GM23248 (cell line): ENCODE measurements around the gene PHLDA3.

ENCODE experiments used
- EZH2 ChIP-seq: fragments of 200-600 bp; sonication (generic); IDR thresholded peaks from 2 replicates; pipeline ENCODE4 v1.6.1; 2018; ENCODE audit warnings: antibody characterized with exemption, mild to moderate bottlenecking; ENCODE audit not compliant: insufficient read depth, poor library complexity, severe bottlenecking
- EZH2phosphoT487 ChIP-seq: fragments of 200-600 bp; sonication (generic); IDR thresholded peaks from 2 replicates; pipeline ENCODE4 v1.6.1; 2018; ENCODE audit warnings: antibody characterized with exemption, moderate library complexity, mild to moderate bottlenecking, low read depth; ENCODE audit not compliant: insufficient read depth

GRCh38 chr1:201452866-201453265 lies 16.1 kb downstream of the PHLDA3 start:
- TF ChIP-seq EZH2phosphoT487 (no peak), EZH2 (no peak)
